ENCODE results near the gene SHC3. TPM values are rescaled to one million over a fixed set of nuclear protein-coding genes. Genes with fewer than 3 reads are reported as not detected.

The SHC3 gene
- total RNA-seq, 1 experiment from 2014 or later, result 1.8 TPM

GRCh38 chr9:88996921-88997235 lies 181.7 kb downstream of the SHC3 start:
- H3K27ac ChIP-seq (ENCODE audit: insufficient read length, low read depth, low read length), result no peak overlapping the region
- no peak overlapping the region for H3K14ac ChIP-seq (ENCODE audit: insufficient read depth, low read length)
- Mint-ChIP-seq H3K4me1 (peaks cover 20 to 21% of the 10 kb centered on the region in 2 experiments), H3K9me3 (no peaks in the 10 kb centered on the region), H3K27me3 (ENCODE audit: low read depth) (peaks cover 5% of the 10 kb centered on the region), H3K4me3 (no peak overlapping the region), H3K36me3 (ENCODE audit: insufficient read depth in 1 of 3, low read depth in 3 of 3) (peaks cover 3 to 12% (median 8%) of the 10 kb centered on the region in 3 experiments; a peak in 6 of 7 replicates), H3K27ac (no peak overlapping the region)
- no peak overlapping the region for H2AFZ ChIP-seq (ENCODE audit: low read length)
- no peak overlapping the region for H3K18ac ChIP-seq (ENCODE audit: insufficient read length, low read depth, low read length)
- H3T11ph ChIP-seq (ENCODE audit: low read length), result no peak overlapping the region
- H3K23me2 ChIP-seq (ENCODE audit: insufficient read length, low read depth, low read length, poor library complexity, severe bottlenecking), result peaks cover 3% of the 10 kb centered on the region
- no peak overlapping the region for H2BK5ac ChIP-seq (ENCODE audit: insufficient read length, low read length)
- no peak overlapping the region for H3K56ac ChIP-seq (ENCODE audit: insufficient read length, low read depth, low read length)
- TF ChIP-seq, protein P1, sequence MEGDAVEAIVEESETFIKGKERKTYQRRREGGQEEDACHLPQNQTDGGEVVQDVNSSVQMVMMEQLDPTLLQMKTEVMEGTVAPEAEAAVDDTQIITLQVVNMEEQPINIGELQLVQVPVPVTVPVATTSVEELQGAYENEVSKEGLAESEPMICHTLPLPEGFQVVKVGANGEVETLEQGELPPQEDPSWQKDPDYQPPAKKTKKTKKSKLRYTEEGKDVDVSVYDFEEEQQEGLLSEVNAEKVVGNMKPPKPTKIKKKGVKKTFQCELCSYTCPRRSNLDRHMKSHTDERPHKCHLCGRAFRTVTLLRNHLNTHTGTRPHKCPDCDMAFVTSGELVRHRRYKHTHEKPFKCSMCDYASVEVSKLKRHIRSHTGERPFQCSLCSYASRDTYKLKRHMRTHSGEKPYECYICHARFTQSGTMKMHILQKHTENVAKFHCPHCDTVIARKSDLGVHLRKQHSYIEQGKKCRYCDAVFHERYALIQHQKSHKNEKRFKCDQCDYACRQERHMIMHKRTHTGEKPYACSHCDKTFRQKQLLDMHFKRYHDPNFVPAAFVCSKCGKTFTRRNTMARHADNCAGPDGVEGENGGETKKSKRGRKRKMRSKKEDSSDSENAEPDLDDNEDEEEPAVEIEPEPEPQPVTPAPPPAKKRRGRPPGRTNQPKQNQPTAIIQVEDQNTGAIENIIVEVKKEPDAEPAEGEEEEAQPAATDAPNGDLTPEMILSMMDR (conservative IDR thresholded peaks at IDR 0.05), result no peak
- no peak overlapping the region for H4K8ac ChIP-seq (replicated peaks; ENCODE audit: insufficient read length, low read depth, low read length)
- H3K9ac ChIP-seq (ENCODE audit: extremely low read depth, insufficient read length, low read length), result no peak overlapping the region
- no peak overlapping the region for H2BK15ac ChIP-seq (ENCODE audit: low read depth, low read length)
- DNase-seq, result no peak
- H3K27me3 ChIP-seq (ENCODE audit: insufficient read depth, low read length), result no peaks in the 10 kb centered on the region
- H4K20me1 ChIP-seq (ENCODE audit: control insufficient read depth, insufficient read depth, insufficient read length), result peaks cover 3% of the 10 kb centered on the region
- no peak overlapping the region for H3K4ac ChIP-seq (ENCODE audit: low read depth, low read length)
- no peak overlapping the region for H4K5ac ChIP-seq (ENCODE audit: insufficient read length, low read depth, low read length)
- H3K9me3 ChIP-seq (ENCODE audit: control insufficient read depth, low read depth, low read length), result no peaks in the 10 kb centered on the region
- no peaks in the 10 kb centered on the region for H3K79me1 ChIP-seq (ENCODE audit: insufficient read depth, low read depth, low read length, poor library complexity, severe bottlenecking)
- no peak overlapping the region for H2BK120ac ChIP-seq (ENCODE audit: low read depth, low read length, poor library complexity, severe bottlenecking)
- no peaks in the 10 kb centered on the region for H3K79me2 ChIP-seq (ENCODE audit: insufficient read depth, low read length)
- H2BK20ac ChIP-seq (ENCODE audit: low read depth, low read length, poor library complexity, severe bottlenecking), result no peak overlapping the region
- no peak overlapping the region for H2BK12ac ChIP-seq (ENCODE audit: insufficient read length, low read depth, low read length)
- no peak overlapping the region for H3K4me2 ChIP-seq (ENCODE audit: insufficient read depth, insufficient read length, low read length)
- no CpG with 5 or more reads among the region's 4 CpGs for WGBS (ENCODE audit: extremely low coverage, insufficient read length, low lambda C conversion rate)
- no peak overlapping the region for H2AK5ac ChIP-seq (ENCODE audit: insufficient read length, low read length)
- no peaks in the 10 kb centered on the region for H3K4me1 ChIP-seq (ENCODE audit: insufficient read depth, low read length)
- no peak overlapping the region for H4K91ac ChIP-seq (ENCODE audit: insufficient read length, low read depth, low read length)
- no peak overlapping the region for H3K23ac ChIP-seq (ENCODE audit: insufficient read length, low read depth, low read length)

Data from H9 (cell line).